Measurements from ENCODE around the gene PRKCH.

GRCh38 chr14:61463664-61464285 lies 142.4 kb downstream of the PRKCH start:
- no peak for TF ChIP-seq CTCF (IDR thresholded peaks at IDR 0.05)
- no peak for TF ChIP-seq CBFB (CRISPR knock-in tag; IDR thresholded peaks at IDR 0.05; ENCODE audit: low read depth)
- TF ChIP-seq CREB1 (CRISPR knock-in tag; IDR thresholded peaks at IDR 0.05) = no peak
- no peak for TF ChIP-seq AFF4 (CRISPR knock-in tag; IDR thresholded peaks at IDR 0.05; ENCODE audit: borderline replicate concordance)
- TF ChIP-seq IRF1 (CRISPR knock-in tag; IDR thresholded peaks at IDR 0.05) = no peak
- TF ChIP-seq USF2 (CRISPR knock-in tag; IDR thresholded peaks at IDR 0.05) = no peak
- TF ChIP-seq ZNF121 (CRISPR knock-in tag; IDR thresholded peaks at IDR 0.05) = no peak
- TF ChIP-seq MAX (CRISPR knock-in tag; IDR thresholded peaks at IDR 0.05) = no peak
- TF ChIP-seq IRF2 (CRISPR knock-in tag; IDR thresholded peaks at IDR 0.05; ENCODE audit: borderline replicate concordance, low read depth) = no peak
- no peak for TF ChIP-seq PREB (CRISPR knock-in tag; IDR thresholded peaks at IDR 0.05; ENCODE audit: borderline replicate concordance)
- no peak for TF ChIP-seq NFE2L1 (CRISPR knock-in tag; IDR thresholded peaks at IDR 0.05)
- no peak for TF ChIP-seq USF1 (CRISPR knock-in tag; IDR thresholded peaks at IDR 0.05)
- TF ChIP-seq KAT7 (CRISPR knock-in tag; IDR thresholded peaks at IDR 0.05; ENCODE audit: borderline replicate concordance) = no peak

All from WTC11 (cell line).